Hematopoietic multipotent progenitor cell treated with erythropoietin and hydrocortisone succinate and interleukin-3 and kit ligand, for 4 days (in vitro differentiated cells): ENCODE data around the gene ZIC5.

Experiments
- DNase-seq: peaks from one replicate; pipeline ENCODE4 v3.0.0-alpha.2; 2015

ZIC5 gene

GRCh38 chr13:99971576-99972189 lies at the start of gene ZIC5:
ZIC5 (minus strand) TSS chr13:99971767; CDS start chr13:99971603, 164 bp downstream.
- no peak for DNase-seq

GRCh38 chr13:100019780-100020356 lies 48.3 kb upstream of the ZIC5 start:
- no peak for DNase-seq

GRCh38 chr13:100014621-100015020 lies 43.1 kb upstream of the ZIC5 start:
- no peak for DNase-seq

GRCh38 chr13:99998261-99998660 lies 26.7 kb upstream of the ZIC5 start:
- no peak for DNase-seq

- DNase-seq = no peak
Measured at GRCh38 chr13:99997702-99998214, 26.2 kb upstream of the ZIC5 start.

- DNase-seq = no peak
Measured at GRCh38 chr13:99996381-99996973, 24.9 kb upstream of the ZIC5 start.

- DNase-seq = no peak
Measured at GRCh38 chr13:99995589-99996380, 24.2 kb upstream of the ZIC5 start.

- no peak for DNase-seq
Measured at GRCh38 chr13:99995104-99995588, 23.6 kb upstream of the ZIC5 start.

GRCh38 chr13:99994638-99995020 lies 23.1 kb upstream of the ZIC5 start:
- DNase-seq = no peak

GRCh38 chr13:99993660-99994637 lies 22.4 kb upstream of the ZIC5 start:
- no peak for DNase-seq

- no peak for DNase-seq
Measured at GRCh38 chr13:99992949-99993351, 21.4 kb upstream of the ZIC5 start.

- DNase-seq = no peak
Measured at GRCh38 chr13:99991828-99992775, 20.5 kb upstream of the ZIC5 start.

GRCh38 chr13:99991013-99991827 lies 19.7 kb upstream of the ZIC5 start:
- DNase-seq = no peak

GRCh38 chr13:99990126-99990977 lies 18.8 kb upstream of the ZIC5 start:
- no peak for DNase-seq

GRCh38 chr13:99989276-99990125 lies 17.9 kb upstream of the ZIC5 start:
- no peak for DNase-seq

GRCh38 chr13:99988529-99989275 lies 17.1 kb upstream of the ZIC5 start:
- no peak for DNase-seq
